Transverse colon (tissue), 4 donors: Measurements from ENCODE around the gene PAWR. TPM values are rescaled to one million over a fixed set of nuclear protein-coding genes. Genes with fewer than 3 reads are reported as not detected.
"Not testable (repeated sequence)": the region's sequence is repeated elsewhere in the genome, so short reads cannot be mapped to it uniquely, and the experiment has no call there.

Experiments used
- DNase-seq: peaks from one replicate; pipeline ENCODE4 v3.0.0-alpha.2; 2019
- H3K27ac ChIP-seq, 4 donors: fragments of 200-600 bp; sonication (generic); 2 replicates each; pipeline ENCODE4 v1.5.1; 2016 to 2018; ENCODE audit warnings: inconsistent platforms in 4 of 4
- H3K27me3 ChIP-seq: fragments of 200-600 bp; sonication (generic); 2 replicates; pipeline ENCODE4 v1.5.1; 2017; ENCODE audit warnings: inconsistent platforms
- H3K36me3 ChIP-seq, 4 donors: fragments of 200-600 bp; sonication (generic); 2 replicates each; pipeline ENCODE4 v1.5.1; 2017 to 2019; ENCODE audit warnings: inconsistent platforms in 4 of 4
- H3K4me1 ChIP-seq, 4 donors: fragments of 200-600 bp; sonication (generic); 2 replicates each; pipeline ENCODE4 v1.5.1; 2017 to 2020; ENCODE audit warnings: inconsistent platforms in 4 of 4
- H3K4me3 ChIP-seq, 4 donors: fragments of 200-600 bp; sonication (generic); 1 replicate in 1 of 4; 2 replicates in 3 of 4; pipeline versions ENCODE4 v1.5.1 to v1.6.1; 2017 to 2019; ENCODE audit warnings: inconsistent platforms in 4 of 4
- H3K9me3 ChIP-seq, 2 donors: fragments of 200-600 bp; sonication (generic); 2 replicates each; pipeline ENCODE4 v1.5.1; 2017 to 2019; ENCODE audit warnings: inconsistent platforms in 2 of 2
- CTCF ChIP-seq, 5 experiments: fragments of 200-600 bp in 3 of 5; fragments of 450-650 bp in 2 of 5; sonication (generic) in 3 of 5; IDR thresholded peaks; 1 replicate in 2 of 5; 2 replicates in 3 of 5; pipeline ENCODE4 v1.5.1; 2016 to 2017; ENCODE audit warnings: antibody characterized with exemption in 5 of 5, inconsistent platforms in 3 of 5, mild to moderate bottlenecking in 2 of 5, moderate library complexity in 1 of 5
- EP300 ChIP-seq: sonication (generic); formaldehyde crosslinking; IDR thresholded peaks from one replicate; pipeline ENCODE4 v1.6.1; 2017; ENCODE audit warnings: antibody characterized with exemption, low read depth
- POLR2A ChIP-seq: fragments of 450-650 bp; IDR thresholded peaks from one replicate; pipeline ENCODE4 v1.6.1; 2016; ENCODE audit warnings: antibody characterized with exemption, mild to moderate bottlenecking, moderate library complexity
- POLR2AphosphoS5 ChIP-seq, 3 donors: sonication (generic); formaldehyde crosslinking; IDR thresholded peaks; one replicate each; pipeline ENCODE4 v1.6.1; 2016; ENCODE audit warnings: antibody characterized with exemption in 3 of 3
- WGBS, 2 donors: methylation state at CpG; one replicate each; pipeline ENCODE4 v1.1.5; 2018; ENCODE audit warnings: low coverage in 1 of 2; 5-methylcytosine and 5-hydroxymethylcytosine counted together
- in situ Hi-C, 4 donors: fragments of 200-750 bp; cut with MboI; loops; one replicate each; pipeline versions ENCODE4 v1.15.0 to v1.15.1; 2017; ENCODE audit warnings: low sequenced_read_pairs in 3 of 4, low pct_ligation_motif_present in 1 of 4, low pct_unique_long_range_greater_than_20kb in 1 of 4
- intact Hi-C: fragments of 100-400 bp; cut with DNase I; formaldehyde crosslinking; loops from one replicate; pipeline ENCODE4 v1.15.1; 2023; ENCODE audit warnings: low total_unique reads
- total RNA-seq, 4 donors: library from RNA; depleted of rRNA; stranded (reverse); fragments of >200 nt; gene quantifications; one replicate each; pipeline ENCODE4 v1.1.0, GENCODE V29; 2016

Gene PAWR
- total RNA-seq, 4 donors from 2014 or later, result 82.3 to 188 (median 115) TPM

- TF ChIP-seq EP300, result no peak
- peak; percentile 62 to 83 (median 70) for TF ChIP-seq CTCF (IDR thresholded peaks at IDR 0.05)
- Histone ChIP-seq H3K27ac (peak overlapping the region in 3 of 4 donors; percentile 11 to 68 (median 24)), H3K36me3 (no peaks in the 10 kb centered on the region), H3K4me1 (peaks cover 0 to 14% (median 9%) of the 10 kb centered on the region in 4 donors), H3K27me3 (no peaks in the 10 kb centered on the region), H3K9me3 (no peaks in the 10 kb centered on the region), H3K4me3 (no peak overlapping the region)
- 41 to 72% methylated on average over 4 to 8 of the region's 8 CpGs for WGBS, 2 donors
- intact Hi-C loops, result no loop called here
- in situ Hi-C loops, result loop anchor here in 2 of 4 donors (10.0 to 25.0 kb wide), 2 partner anchors 133 to 136 kb away; no protein-coding TSS in a partner anchor
- peak; percentile 43 for DNase-seq
Observed at GRCh38 chr12:79547735-79548609, 142.8 kb downstream of the PAWR start.

GRCh38 chr12:79547044-79547734, 143.6 kb downstream of the PAWR start:
- 17 to 53% methylated on average over 2 to 5 of the region's 5 CpGs for WGBS, 2 donors
- peaks cover 0 to 14% (median 9%) of the 10 kb centered on the region in 4 donors for H3K4me1 ChIP-seq
- in situ Hi-C loops, result loop anchor here in 2 of 4 donors (10.0 to 25.0 kb wide), 2 partner anchors 132 to 135 kb away; no protein-coding TSS in a partner anchor
- no peaks in the 10 kb centered on the region for H3K27me3 ChIP-seq
- intact Hi-C loops, result no loop called here
- DNase-seq, result peak; percentile 34
- H3K27ac ChIP-seq, result peak overlapping the region in 3 of 4 donors; percentile 3 to 68 (median 11)
- H3K9me3 ChIP-seq, result no peaks in the 10 kb centered on the region
- TF ChIP-seq POLR2AphosphoS5 (IDR thresholded peaks at IDR 0.05) (no peak), POLR2A (no peak), EP300 (no peak), CTCF (IDR thresholded peaks at IDR 0.05) (no peak)
- no peaks in the 10 kb centered on the region for H3K36me3 ChIP-seq
- H3K4me3 ChIP-seq, result no peak overlapping the region

GRCh38 chr12:79546466-79547043, 144.2 kb downstream of the PAWR start:
- no peaks in the 10 kb centered on the region for H3K9me3 ChIP-seq
- in situ Hi-C loops (loop anchor here in 2 of 4 donors (10.0 to 25.0 kb wide), 2 partner anchors 132 to 134 kb away; no protein-coding TSS in a partner anchor), intact Hi-C loops (no loop called here)
- 82 to 88% methylated on average over 4 to 5 of the region's 5 CpGs for WGBS, 2 donors
- no peak overlapping the region for H3K4me3 ChIP-seq
- no peak overlapping the region for H3K27ac ChIP-seq
- H3K36me3 ChIP-seq, result no peaks in the 10 kb centered on the region
- TF ChIP-seq POLR2A, result no peak
- no peak for TF ChIP-seq EP300
- TF ChIP-seq CTCF (IDR thresholded peaks at IDR 0.05), result no peak
- TF ChIP-seq POLR2AphosphoS5 (IDR thresholded peaks at IDR 0.05), result no peak
- no peak for DNase-seq
- H3K4me1 ChIP-seq, result peaks cover 0 to 14% (median 9%) of the 10 kb centered on the region in 4 donors
- H3K27me3 ChIP-seq, result no peaks in the 10 kb centered on the region

DNA sequence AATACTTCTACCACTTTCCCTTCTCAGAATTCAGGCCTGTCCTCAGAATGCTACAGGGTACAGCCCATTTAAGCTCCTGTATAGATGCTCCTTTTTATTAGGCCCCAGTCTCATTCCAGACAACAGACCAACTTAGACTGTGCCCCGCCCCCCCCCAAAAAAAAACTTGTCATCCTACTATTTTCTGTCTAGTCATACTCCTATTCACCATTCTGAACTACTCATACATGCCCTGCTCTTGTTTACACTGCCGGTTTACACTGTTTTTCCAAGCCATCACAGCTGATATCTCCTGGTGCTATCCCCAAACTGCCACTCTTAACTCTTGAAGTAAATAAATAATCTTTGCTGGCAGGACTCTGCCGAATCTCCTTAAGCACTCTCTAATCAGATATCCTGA, 146.3 kb downstream of the PAWR start:
- intact Hi-C loops, H3K4me3 ChIP-seq: not testable (repeated sequence)
- 78 to 100% methylated on average over 1 to 3 of the region's 3 CpGs for WGBS, 2 donors

More for the DNA sequence above, 146.3 kb downstream of the PAWR start:
- not testable (repeated sequence) for H3K36me3 ChIP-seq, H3K27ac ChIP-seq, H3K27me3 ChIP-seq, H3K9me3 ChIP-seq, DNase-seq
- H3K4me1 ChIP-seq, result peaks cover 0 to 14% (median 7%) of the 10 kb centered on the region in 4 donors
- in situ Hi-C loops, result loop anchor here in 2 of 4 donors (10.0 to 25.0 kb wide), 2 partner anchors 130 to 132 kb away; no protein-coding TSS in a partner anchor
